Mesodermal cell (in vitro differentiated cells): ENCODE data around the gene ICAM2.

Experiments used
- H3K27ac ChIP-seq: 2 replicates; pipeline ENCODE4 v1.7.0; 2013; ENCODE audit warnings: mild to moderate bottlenecking, low read depth, low read length, moderate library complexity; ENCODE audit not compliant: severe bottlenecking
- H3K36me3 ChIP-seq: 2 replicates; pipeline ENCODE4 v1.7.1; 2013; ENCODE audit warnings: mild to moderate bottlenecking, low read length, moderate library complexity; ENCODE audit not compliant: control insufficient read depth, insufficient read depth
- H3K4me1 ChIP-seq: one replicate; pipeline ENCODE4 v1.7.1; 2013; ENCODE audit warnings: mild to moderate bottlenecking, low read length; ENCODE audit not compliant: insufficient read depth, control insufficient read depth, poor library complexity, severe bottlenecking
- H3K4me3 ChIP-seq: 2 replicates; pipeline ENCODE4 v1.7.0; 2013; ENCODE audit warnings: low read length, control low read depth, mild to moderate bottlenecking; ENCODE audit not compliant: insufficient read depth, poor library complexity, severe bottlenecking; ENCODE audit errors: extremely low read depth
- H3K9me3 ChIP-seq: 2 replicates; pipeline ENCODE4 v1.7.1; 2013; ENCODE audit warnings: mild to moderate bottlenecking, low read length, moderate library complexity; ENCODE audit not compliant: control insufficient read depth
- WGBS, 2 experiments: methylation state at CpG; one replicate each; pipeline ENCODE4 v1.1.5; 2013; ENCODE audit warnings: missing lambda C conversion rate in 2 of 2; ENCODE audit not compliant: insufficient coverage in 2 of 2; 5-methylcytosine and 5-hydroxymethylcytosine counted together

Gene ICAM2

GRCh38 chr17:63995626-63996025 lies 24.8 kb downstream of the ICAM2 start:
- H3K36me3 ChIP-seq: no peaks in the 10 kb centered on the region
- H3K4me1 ChIP-seq: peaks cover 12% of the 10 kb centered on the region
- no peak overlapping the region for H3K4me3 ChIP-seq
- no peaks in the 10 kb centered on the region for H3K9me3 ChIP-seq
- WGBS, 2 experiments: 73 to 87% methylated on average over 2 to 3 of the region's 5 CpGs
- no peak overlapping the region for H3K27ac ChIP-seq

GRCh38 chr17:63993368-63993985 lies 27.0 kb downstream of the ICAM2 start:
- Histone ChIP-seq H3K4me3 (no peak overlapping the region), H3K27ac (no peak overlapping the region), H3K4me1 (peaks cover 20% of the 10 kb centered on the region), H3K9me3 (no peaks in the 10 kb centered on the region), H3K36me3 (no peaks in the 10 kb centered on the region)
- WGBS, 2 experiments: 62 to 85% methylated on average over 3 of the region's 3 CpGs

- H3K4me3 ChIP-seq: no peak overlapping the region
- peaks cover 14% of the 10 kb centered on the region for H3K4me1 ChIP-seq
- no peaks in the 10 kb centered on the region for H3K9me3 ChIP-seq
- no peaks in the 10 kb centered on the region for H3K36me3 ChIP-seq
- H3K27ac ChIP-seq: no peak overlapping the region
- WGBS, 2 experiments: 91 to 92% methylated on average over 11 of the region's 11 CpGs
Measured at GRCh38 chr17:63991611-63992010, 28.8 kb downstream of the ICAM2 start.

GRCh38 chr17:63989622-63990345 lies 30.6 kb downstream of the ICAM2 start:
- H3K9me3 ChIP-seq: no peaks in the 10 kb centered on the region
- no peak overlapping the region for H3K27ac ChIP-seq
- WGBS, 2 experiments: 90 to 92% methylated on average over 21 of the region's 21 CpGs
- peaks cover 19% of the 10 kb centered on the region for H3K4me1 ChIP-seq
- no peaks in the 10 kb centered on the region for H3K36me3 ChIP-seq
- H3K4me3 ChIP-seq: no peak overlapping the region

GRCh38 chr17:63988741-63989621 lies 31.5 kb downstream of the ICAM2 start:
- H3K4me3 ChIP-seq: no peak overlapping the region
- WGBS, 2 experiments: 42 to 43% methylated on average over 26 to 30 of the region's 35 CpGs
- no peaks in the 10 kb centered on the region for H3K36me3 ChIP-seq
- peaks cover 19% of the 10 kb centered on the region for H3K4me1 ChIP-seq
- peak overlapping the region; percentile 45 for H3K27ac ChIP-seq
- no peaks in the 10 kb centered on the region for H3K9me3 ChIP-seq

GRCh38 chr17:63988127-63988478 lies 32.3 kb downstream of the ICAM2 start:
- Histone ChIP-seq H3K4me1 (peaks cover 19% of the 10 kb centered on the region), H3K27ac (no peak overlapping the region), H3K36me3 (no peaks in the 10 kb centered on the region), H3K9me3 (no peaks in the 10 kb centered on the region), H3K4me3 (no peak overlapping the region)
- 93 to 100% methylated on average over 3 to 4 of the region's 5 CpGs for WGBS, 2 experiments

- H3K27ac ChIP-seq: no peak overlapping the region
- no peak overlapping the region for H3K4me3 ChIP-seq
- H3K36me3 ChIP-seq: no peaks in the 10 kb centered on the region
- 86% methylated on average over 15 to 16 of the region's 18 CpGs for WGBS, 2 experiments
- H3K4me1 ChIP-seq: peaks cover 19% of the 10 kb centered on the region
- H3K9me3 ChIP-seq: no peaks in the 10 kb centered on the region
Measured at GRCh38 chr17:63987221-63988126, 33.0 kb downstream of the ICAM2 start.

- peaks cover 19% of the 10 kb centered on the region for H3K4me1 ChIP-seq
- no peak overlapping the region for H3K27ac ChIP-seq
- WGBS, 2 experiments: 93 to 100% methylated on average over 3 of the region's 3 CpGs
- no peak overlapping the region for H3K4me3 ChIP-seq
- H3K36me3 ChIP-seq: no peaks in the 10 kb centered on the region
- no peaks in the 10 kb centered on the region for H3K9me3 ChIP-seq
Measured at GRCh38 chr17:63986821-63987220, 33.6 kb downstream of the ICAM2 start.

GRCh38 chr17:63985387-63986140 lies 34.9 kb downstream of the ICAM2 start:
- 84 to 86% methylated on average over 10 to 12 of the region's 13 CpGs for WGBS, 2 experiments
- Histone ChIP-seq H3K27ac (no peak overlapping the region), H3K4me3 (no peak overlapping the region), H3K9me3 (no peaks in the 10 kb centered on the region), H3K36me3 (no peaks in the 10 kb centered on the region), H3K4me1 (peaks cover 19% of the 10 kb centered on the region)
